Liver (tissue), 9 donors: Measurements from ENCODE around the gene RNF126. TPM values are rescaled to one million over a fixed set of nuclear protein-coding genes. Genes with fewer than 3 reads are reported as not detected.

Experiments
- DNase-seq: peaks from one replicate; pipeline ENCODE4 v3.0.0-alpha.2; 2017; ENCODE audit warnings: low spot score
- H3K27ac ChIP-seq, 2 donors: one replicate each; pipeline ENCODE4 v1.7.0; 2013; ENCODE audit warnings: inconsistent platforms in 2 of 2, low read length in 2 of 2, control low read depth in 1 of 2, low read depth in 1 of 2, mild to moderate bottlenecking in 1 of 2
- H3K27me3 ChIP-seq, 4 donors: one replicate each; pipeline versions ENCODE4 v1.6.1 to v1.7.0; 2013; ENCODE audit warnings: low read length in 3 of 4, inconsistent platforms in 1 of 4, mild to moderate bottlenecking in 1 of 4, moderate library complexity in 1 of 4; ENCODE audit not compliant: control insufficient read depth in 4 of 4, insufficient read depth in 4 of 4
- H3K36me3 ChIP-seq, 4 donors: one replicate each; pipeline versions ENCODE4 v1.6.1 to v1.7.0; 2013; ENCODE audit warnings: low read length in 3 of 4, mild to moderate bottlenecking in 3 of 4, low read depth in 1 of 4, moderate library complexity in 1 of 4; ENCODE audit not compliant: control insufficient read depth in 4 of 4, insufficient read depth in 3 of 4
- H3K4me1 ChIP-seq, 4 donors: one replicate each; pipeline versions ENCODE4 v1.6.1 to v1.7.0; 2013; ENCODE audit warnings: low read length in 3 of 4, mild to moderate bottlenecking in 3 of 4, moderate library complexity in 1 of 4; ENCODE audit not compliant: control insufficient read depth in 4 of 4, insufficient read depth in 4 of 4
- H3K4me3 ChIP-seq, 3 donors: one replicate each; pipeline versions ENCODE4 v1.6.1 to v1.7.0; 2013; ENCODE audit warnings: low read length in 3 of 3, control low read depth in 1 of 3, low read depth in 1 of 3, mild to moderate bottlenecking in 1 of 3
- H3K9ac ChIP-seq, 2 donors: one replicate each; pipeline ENCODE4 v1.7.0; 2013; ENCODE audit warnings: low read length in 2 of 2, mild to moderate bottlenecking in 2 of 2, moderate library complexity in 2 of 2, control low read depth in 1 of 2, low read depth in 1 of 2
- H3K9me3 ChIP-seq, 4 donors: one replicate each; pipeline versions ENCODE4 v1.6.1 to v1.7.0; 2013; ENCODE audit warnings: low read length in 3 of 4; ENCODE audit not compliant: control insufficient read depth in 4 of 4
- EGR1 ChIP-seq, 2 donors: IDR thresholded peaks; 2 replicates each; pipeline ENCODE4 v1.6.1; 2016 to 2018; ENCODE audit warnings: antibody characterized with exemption in 2 of 2, low read depth in 2 of 2
- FOXA1 ChIP-seq: IDR thresholded peaks from 2 replicates; pipeline ENCODE4 v1.6.1; 2016; ENCODE audit warnings: antibody characterized with exemption
- FOXA2 ChIP-seq: IDR thresholded peaks from 2 replicates; pipeline ENCODE4 v1.6.1; 2016; ENCODE audit warnings: antibody characterized with exemption
- HNF4A ChIP-seq, 2 donors: conservative IDR thresholded peaks; 2 replicates each; pipeline ENCODE4 v1.6.1; 2016; ENCODE audit warnings: antibody characterized with exemption in 2 of 2, mild to moderate bottlenecking in 2 of 2
- HNF4G ChIP-seq: IDR thresholded peaks from 2 replicates; pipeline ENCODE4 v1.6.1; 2016; ENCODE audit warnings: antibody characterized with exemption
- JUND ChIP-seq, 2 donors: IDR thresholded peaks; 2 replicates each; pipeline ENCODE4 v1.6.1; 2016; ENCODE audit warnings: antibody characterized with exemption in 2 of 2
- SP1 ChIP-seq: IDR thresholded peaks from 2 replicates; pipeline ENCODE4 v1.6.1; 2018; ENCODE audit warnings: antibody characterized with exemption, mild to moderate bottlenecking
- TAF1 ChIP-seq: conservative IDR thresholded peaks from 2 replicates; pipeline ENCODE4 v1.6.1; 2016; ENCODE audit warnings: antibody characterized with exemption, mild to moderate bottlenecking
- YY1 ChIP-seq: IDR thresholded peaks from 2 replicates; pipeline ENCODE4 v1.6.1; 2016; ENCODE audit warnings: antibody characterized with exemption, mild to moderate bottlenecking
- WGBS: extraction: QIAGEN DNeasy Blood & Tissue Kit; methylation state at CpG from one replicate; pipeline ENCODE4 v1.1.7; 2013; 5-methylcytosine and 5-hydroxymethylcytosine counted together
- polyA plus RNA-seq, 2 donors: library from polyadenylated mRNA; stranded (reverse) in 1 of 2; unstranded in 1 of 2; fragments of 200-250 nt in 1 of 2; fragments of >200 nt in 1 of 2; fragmentation: Nextera tagmentation in 1 of 2; extraction: Ambion mirVana in 1 of 2; gene quantifications; one replicate each; pipeline versions ENCODE4 v1.2.1 to v1.2.3, GENCODE V29; 2013 to 2015
- total RNA-seq, 2 donors: library from RNA; depleted of rRNA; stranded (reverse); fragments of >200 nt; gene quantifications; one replicate each; pipeline ENCODE4 v1.2.3, GENCODE V29; 2014
- TF ChIP-seq, protein P1 (sequence below): IDR thresholded peaks from 2 replicates; pipeline ENCODE4 v1.6.1; 2016; ENCODE audit warnings: antibody characterized with exemption
- TF ChIP-seq, protein P2 (sequence below): IDR thresholded peaks from 2 replicates; pipeline ENCODE4 v1.6.1; 2016; ENCODE audit warnings: antibody characterized with exemption, mild to moderate bottlenecking
- TF ChIP-seq, protein P3 (sequence below): IDR thresholded peaks from 2 replicates; pipeline ENCODE4 v1.6.1; 2016; ENCODE audit warnings: antibody characterized with exemption
- TF ChIP-seq, protein P4 (sequence below): fragments of 150-350 bp; IDR thresholded peaks from 2 replicates; pipeline ENCODE4 v1.5.1; 2017; ENCODE audit warnings: improper control_type of control experiment, low read depth, low read length; ENCODE audit not compliant: missing input control
- TF ChIP-seq, protein P5 (sequence below): IDR thresholded peaks from 2 replicates; pipeline ENCODE4 v1.6.1; 2016; ENCODE audit warnings: antibody characterized with exemption
- donor health status: healthy.
- donor health status: healthy.
- donor health status: healthy.
- donor health status: healthy.
- donor health status: healthy.

Gene RNF126
- total and polyA plus RNA-seq, 4 donors: 16.7 to 32.7 (median 24.1) TPM

DNA sequence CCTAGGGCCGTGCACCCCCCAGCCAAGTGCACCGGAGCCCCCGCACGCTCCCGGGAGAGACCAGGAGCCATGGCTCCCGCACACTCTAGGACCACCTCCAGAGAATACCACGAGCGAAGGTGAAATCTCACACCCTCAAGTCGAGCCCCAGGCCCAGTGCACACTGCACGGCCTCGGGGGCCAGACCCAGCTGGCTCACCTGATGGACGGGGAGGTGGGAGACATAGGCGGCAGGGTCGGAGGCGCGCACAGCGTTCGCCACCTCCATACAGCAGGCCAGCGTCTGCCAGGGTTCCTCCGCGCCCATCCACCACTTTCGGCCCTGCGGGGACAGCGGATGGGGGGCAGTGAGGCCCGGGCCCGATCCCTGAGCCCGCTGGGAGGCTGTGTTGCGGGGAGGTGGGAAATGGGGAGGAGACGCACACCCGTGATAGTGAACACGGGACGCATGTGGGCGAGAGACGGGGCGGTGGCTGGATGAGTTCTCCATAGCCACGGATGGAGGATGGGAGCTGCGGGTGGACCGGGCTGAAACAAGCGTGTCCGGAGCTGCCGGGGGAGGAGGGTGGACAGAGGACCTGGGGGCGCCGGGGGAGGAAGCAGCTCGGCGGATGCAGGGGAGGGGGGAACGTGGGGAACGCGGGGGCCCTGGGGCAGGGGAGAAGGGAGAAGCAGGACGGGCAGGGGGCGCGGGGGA lies 42.7 kb downstream of the RNF126 start:
- no peak for DNase-seq
- 96% methylated on average over 51 of the region's 51 CpGs for whole genome bisulfite sequencing
- H3K36me3 ChIP-seq: peaks cover 5 to 55% (median 29%) of the 10 kb centered on the region in 4 donors

DNA sequence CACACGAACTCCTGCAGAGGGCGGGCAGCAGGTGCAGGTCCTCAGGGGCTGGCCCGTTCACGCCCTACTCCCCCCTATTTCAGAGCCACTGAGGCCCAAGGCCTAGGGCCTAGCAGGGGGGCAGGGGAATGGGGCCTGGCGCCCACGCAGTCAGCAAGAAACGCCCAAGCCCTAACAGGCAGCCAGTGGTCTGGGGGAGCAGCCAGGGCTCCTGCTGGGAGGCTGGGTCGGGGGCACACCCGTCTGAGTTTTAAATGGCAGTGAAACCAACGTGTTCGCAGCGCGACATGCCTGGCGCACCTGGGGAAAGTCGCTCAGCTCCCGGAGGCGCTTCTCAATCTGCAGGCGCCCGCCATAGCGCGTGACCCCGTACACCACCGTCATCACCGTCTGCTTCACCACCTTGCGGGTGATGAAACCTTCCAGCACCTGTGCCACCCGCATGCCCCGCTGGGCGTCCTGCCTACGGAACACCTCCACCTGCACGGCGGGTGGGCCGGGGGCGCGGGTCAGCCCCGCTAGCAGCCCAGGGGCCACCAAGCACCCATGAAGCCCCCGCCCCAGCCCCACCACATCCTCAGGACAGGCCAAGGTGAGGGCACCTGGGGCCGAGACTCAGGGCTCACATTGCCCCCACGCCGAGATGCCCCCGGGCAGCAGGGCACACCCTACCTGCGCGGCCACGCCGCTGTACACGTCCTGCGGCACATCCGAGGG lies 43.6 kb downstream of the RNF126 start:
- WGBS: 95% methylated on average over 47 of the region's 47 CpGs
- TF ChIP-seq, protein P1, sequence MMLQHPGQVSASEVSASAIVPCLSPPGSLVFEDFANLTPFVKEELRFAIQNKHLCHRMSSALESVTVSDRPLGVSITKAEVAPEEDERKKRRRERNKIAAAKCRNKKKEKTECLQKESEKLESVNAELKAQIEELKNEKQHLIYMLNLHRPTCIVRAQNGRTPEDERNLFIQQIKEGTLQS: no peak
- no peak for TF ChIP-seq TAF1
- no peak for TF ChIP-seq YY1
- TF ChIP-seq FOXA2: no peak
- no peak for TF ChIP-seq HNF4G
- TF ChIP-seq, protein P2, sequence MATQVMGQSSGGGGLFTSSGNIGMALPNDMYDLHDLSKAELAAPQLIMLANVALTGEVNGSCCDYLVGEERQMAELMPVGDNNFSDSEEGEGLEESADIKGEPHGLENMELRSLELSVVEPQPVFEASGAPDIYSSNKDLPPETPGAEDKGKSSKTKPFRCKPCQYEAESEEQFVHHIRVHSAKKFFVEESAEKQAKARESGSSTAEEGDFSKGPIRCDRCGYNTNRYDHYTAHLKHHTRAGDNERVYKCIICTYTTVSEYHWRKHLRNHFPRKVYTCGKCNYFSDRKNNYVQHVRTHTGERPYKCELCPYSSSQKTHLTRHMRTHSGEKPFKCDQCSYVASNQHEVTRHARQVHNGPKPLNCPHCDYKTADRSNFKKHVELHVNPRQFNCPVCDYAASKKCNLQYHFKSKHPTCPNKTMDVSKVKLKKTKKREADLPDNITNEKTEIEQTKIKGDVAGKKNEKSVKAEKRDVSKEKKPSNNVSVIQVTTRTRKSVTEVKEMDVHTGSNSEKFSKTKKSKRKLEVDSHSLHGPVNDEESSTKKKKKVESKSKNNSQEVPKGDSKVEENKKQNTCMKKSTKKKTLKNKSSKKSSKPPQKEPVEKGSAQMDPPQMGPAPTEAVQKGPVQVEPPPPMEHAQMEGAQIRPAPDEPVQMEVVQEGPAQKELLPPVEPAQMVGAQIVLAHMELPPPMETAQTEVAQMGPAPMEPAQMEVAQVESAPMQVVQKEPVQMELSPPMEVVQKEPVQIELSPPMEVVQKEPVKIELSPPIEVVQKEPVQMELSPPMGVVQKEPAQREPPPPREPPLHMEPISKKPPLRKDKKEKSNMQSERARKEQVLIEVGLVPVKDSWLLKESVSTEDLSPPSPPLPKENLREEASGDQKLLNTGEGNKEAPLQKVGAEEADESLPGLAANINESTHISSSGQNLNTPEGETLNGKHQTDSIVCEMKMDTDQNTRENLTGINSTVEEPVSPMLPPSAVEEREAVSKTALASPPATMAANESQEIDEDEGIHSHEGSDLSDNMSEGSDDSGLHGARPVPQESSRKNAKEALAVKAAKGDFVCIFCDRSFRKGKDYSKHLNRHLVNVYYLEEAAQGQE: no peak
- TF ChIP-seq, protein P3, sequence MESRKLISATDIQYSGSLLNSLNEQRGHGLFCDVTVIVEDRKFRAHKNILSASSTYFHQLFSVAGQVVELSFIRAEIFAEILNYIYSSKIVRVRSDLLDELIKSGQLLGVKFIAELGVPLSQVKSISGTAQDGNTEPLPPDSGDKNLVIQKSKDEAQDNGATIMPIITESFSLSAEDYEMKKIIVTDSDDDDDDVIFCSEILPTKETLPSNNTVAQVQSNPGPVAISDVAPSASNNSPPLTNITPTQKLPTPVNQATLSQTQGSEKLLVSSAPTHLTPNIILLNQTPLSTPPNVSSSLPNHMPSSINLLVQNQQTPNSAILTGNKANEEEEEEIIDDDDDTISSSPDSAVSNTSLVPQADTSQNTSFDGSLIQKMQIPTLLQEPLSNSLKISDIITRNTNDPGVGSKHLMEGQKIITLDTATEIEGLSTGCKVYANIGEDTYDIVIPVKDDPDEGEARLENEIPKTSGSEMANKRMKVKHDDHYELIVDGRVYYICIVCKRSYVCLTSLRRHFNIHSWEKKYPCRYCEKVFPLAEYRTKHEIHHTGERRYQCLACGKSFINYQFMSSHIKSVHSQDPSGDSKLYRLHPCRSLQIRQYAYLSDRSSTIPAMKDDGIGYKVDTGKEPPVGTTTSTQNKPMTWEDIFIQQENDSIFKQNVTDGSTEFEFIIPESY: no peak
- TF ChIP-seq, protein P4, sequence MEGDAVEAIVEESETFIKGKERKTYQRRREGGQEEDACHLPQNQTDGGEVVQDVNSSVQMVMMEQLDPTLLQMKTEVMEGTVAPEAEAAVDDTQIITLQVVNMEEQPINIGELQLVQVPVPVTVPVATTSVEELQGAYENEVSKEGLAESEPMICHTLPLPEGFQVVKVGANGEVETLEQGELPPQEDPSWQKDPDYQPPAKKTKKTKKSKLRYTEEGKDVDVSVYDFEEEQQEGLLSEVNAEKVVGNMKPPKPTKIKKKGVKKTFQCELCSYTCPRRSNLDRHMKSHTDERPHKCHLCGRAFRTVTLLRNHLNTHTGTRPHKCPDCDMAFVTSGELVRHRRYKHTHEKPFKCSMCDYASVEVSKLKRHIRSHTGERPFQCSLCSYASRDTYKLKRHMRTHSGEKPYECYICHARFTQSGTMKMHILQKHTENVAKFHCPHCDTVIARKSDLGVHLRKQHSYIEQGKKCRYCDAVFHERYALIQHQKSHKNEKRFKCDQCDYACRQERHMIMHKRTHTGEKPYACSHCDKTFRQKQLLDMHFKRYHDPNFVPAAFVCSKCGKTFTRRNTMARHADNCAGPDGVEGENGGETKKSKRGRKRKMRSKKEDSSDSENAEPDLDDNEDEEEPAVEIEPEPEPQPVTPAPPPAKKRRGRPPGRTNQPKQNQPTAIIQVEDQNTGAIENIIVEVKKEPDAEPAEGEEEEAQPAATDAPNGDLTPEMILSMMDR: no peak
- TF ChIP-seq, protein P5, sequence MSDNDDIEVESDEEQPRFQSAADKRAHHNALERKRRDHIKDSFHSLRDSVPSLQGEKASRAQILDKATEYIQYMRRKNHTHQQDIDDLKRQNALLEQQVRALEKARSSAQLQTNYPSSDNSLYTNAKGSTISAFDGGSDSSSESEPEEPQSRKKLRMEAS: no peak
- no peak for TF ChIP-seq SP1
- TF ChIP-seq HNF4A (conservative IDR thresholded peaks at IDR 0.05): no peak
- no peak for TF ChIP-seq FOXA1
- TF ChIP-seq EGR1 (IDR thresholded peaks at IDR 0.05; ENCODE audit: low read depth in 2 of 2): no peak
- no peaks in the 10 kb centered on the region for H3K9me3 ChIP-seq
- H3K4me1 ChIP-seq: peaks cover 0 to 4% (median 2%) of the 10 kb centered on the region in 4 donors
- H3K9ac ChIP-seq: no peak overlapping the region
- no peaks in the 10 kb centered on the region for H3K27me3 ChIP-seq
- DNase-seq: no peak
- peaks cover 5 to 51% (median 25%) of the 10 kb centered on the region in 4 donors for H3K36me3 ChIP-seq
- no peak overlapping the region for H3K4me3 ChIP-seq
- no peak overlapping the region for H3K27ac ChIP-seq

More for the DNA sequence above, 42.7 kb downstream of the RNF126 start:
- no peak overlapping the region for H3K27ac ChIP-seq
- no peaks in the 10 kb centered on the region for H3K27me3 ChIP-seq
- H3K4me1 ChIP-seq: peaks cover 0 to 4% (median 2%) of the 10 kb centered on the region in 4 donors
- H3K4me3 ChIP-seq: no peak overlapping the region
- no peaks in the 10 kb centered on the region for H3K9me3 ChIP-seq
- no peak for TF ChIP-seq TAF1
- no peak for TF ChIP-seq JUND (IDR thresholded peaks at IDR 0.05)
- no peak for TF ChIP-seq YY1
- TF ChIP-seq SP1: no peak
- H3K9ac ChIP-seq: no peak overlapping the region
